IgD-negative memory B cell (primary cell): Measurements from ENCODE around the gene RSKR. TPM values are rescaled to one million over a fixed set of nuclear protein-coding genes. Genes with fewer than 3 reads are reported as not detected.

Experiments used
- polyA plus RNA-seq: library from polyadenylated mRNA; unstranded; fragments of 300-500 nt; fragmentation: Illumina TruSeq; gene quantifications from one replicate; pipeline ENCODE4 v1.2.3, GENCODE V29; 2021

The RSKR gene
- polyA plus RNA-seq, 1 donor from 2014 or later = 0.11 TPM

Other genes with a start within 250 kb of the RSKR start
- gene SEBOX, start 249.0 kb downstream of the RSKR start, polyA plus RNA-seq = not detected
- gene VTN, start 243.9 kb downstream of the RSKR start, polyA plus RNA-seq = not detected
- gene SARM1, start 242.5 kb downstream of the RSKR start, polyA plus RNA-seq = 5.6 TPM
- 2.4 TPM for gene SLC46A1, start 208.0 kb downstream of the RSKR start, polyA plus RNA-seq
- not detected for gene SLC13A2, start 140.5 kb downstream of the RSKR start, polyA plus RNA-seq
- not detected for gene FOXN1, start 107.8 kb downstream of the RSKR start, polyA plus RNA-seq
- gene UNC119, start 61.6 kb downstream of the RSKR start, polyA plus RNA-seq = 69.5 TPM
- 48.4 TPM for gene PIGS, start 42.7 kb downstream of the RSKR start, polyA plus RNA-seq
- 28.0 TPM for gene ALDOC, start 37.3 kb downstream of the RSKR start, polyA plus RNA-seq
- 2.2 TPM for gene SPAG5, start 15.2 kb downstream of the RSKR start, polyA plus RNA-seq
- gene BLTP2, start 31.0 kb upstream of the RSKR start, polyA plus RNA-seq = 41.4 TPM
- gene SDF2, start 47.7 kb upstream of the RSKR start, polyA plus RNA-seq = 59.5 TPM
- 14.2 TPM for gene SUPT6H, start 48.0 kb upstream of the RSKR start, polyA plus RNA-seq
- gene PROCA1, start 97.7 kb upstream of the RSKR start, polyA plus RNA-seq = 2.7 TPM
- gene RAB34, start 103.7 kb upstream of the RSKR start, polyA plus RNA-seq = 6.7 TPM
- 6,180 TPM for gene RPL23A, start 105.8 kb upstream of the RSKR start, polyA plus RNA-seq
- gene TLCD1, start 112.0 kb upstream of the RSKR start, polyA plus RNA-seq = 0.49 TPM
- gene NEK8, start 114.6 kb upstream of the RSKR start, polyA plus RNA-seq = 18.6 TPM
- gene TRAF4, start 129.8 kb upstream of the RSKR start, polyA plus RNA-seq = 13.8 TPM
- gene FAM222B, start 228.6 kb upstream of the RSKR start, polyA plus RNA-seq = 17.1 TPM
- gene ERAL1, start 240.8 kb upstream of the RSKR start, polyA plus RNA-seq = 45.8 TPM